Sigmoid colon (tissue), 4 donors: ENCODE results near the gene SCGB3A2.

ENCODE experiments used
- CTCF ChIP-seq, 4 experiments: fragments of 450-650 bp in 3 of 4; fragments of 200-600 bp in 1 of 4; IDR thresholded peaks; one replicate each; pipeline ENCODE4 v1.5.1; 2016 to 2019; ENCODE audit warnings: antibody characterized with exemption in 4 of 4, mild to moderate bottlenecking in 3 of 4, moderate library complexity in 2 of 4
- POLR2A ChIP-seq, 2 donors: fragments of 450-650 bp; IDR thresholded peaks; one replicate each; pipeline ENCODE4 v1.6.1; 2016; ENCODE audit warnings: antibody characterized with exemption in 2 of 2, mild to moderate bottlenecking in 2 of 2, moderate library complexity in 2 of 2
- POLR2AphosphoS5 ChIP-seq, 4 donors: sonication (generic); formaldehyde crosslinking; IDR thresholded peaks; one replicate each; pipeline ENCODE4 v1.6.1; 2017; ENCODE audit warnings: antibody characterized with exemption in 4 of 4

- TF ChIP-seq POLR2A (IDR thresholded peaks at IDR 0.05) (no peak), POLR2AphosphoS5 (IDR thresholded peaks at IDR 0.05) (no peak), CTCF (IDR thresholded peaks at IDR 0.05) (no peak)
Observed at GRCh38 chr5:147898875-147899401, 20.4 kb downstream of the SCGB3A2 start.
